Measurements from ENCODE around the gene KMT2E. TPM values are rescaled to one million over a fixed set of nuclear protein-coding genes. Genes with fewer than 3 reads are reported as not detected.
A peak's percentile ranks its signal among the peaks of the same experiment; 100 is the strongest.

The KMT2E gene
- total RNA-seq, 4 donors from 2014 or later: 93.9 to 208 (median 118) TPM

GRCh38 chr7:105017657-105018365, 3.8 kb downstream of the KMT2E start:
- TF ChIP-seq POLR2A (IDR thresholded peaks at IDR 0.05): no peak
- no peak for TF ChIP-seq EP300 (IDR thresholded peaks at IDR 0.05)
- no peak for TF ChIP-seq POLR2AphosphoS5 (IDR thresholded peaks at IDR 0.05)
- no peak for TF ChIP-seq CTCF (IDR thresholded peaks at IDR 0.05)
- no peaks in the 10 kb centered on the region for H3K36me3 ChIP-seq
- H3K27me3 ChIP-seq: no peaks in the 10 kb centered on the region
- peaks cover 64% of the 10 kb centered on the region for H3K4me1 ChIP-seq
- H3K9me3 ChIP-seq: no peaks in the 10 kb centered on the region
- no peak for DNase-seq (ENCODE audit: low spot score in 2 of 2)
- H3K27ac ChIP-seq: peak overlapping the region; percentile 28
- 7% methylated on average over 4 of the region's 4 CpGs for WGBS
- peak overlapping the region; percentile 89 for H3K4me3 ChIP-seq

GRCh38 chr7:105019269-105019668, 5.3 kb downstream of the KMT2E start:
- Histone ChIP-seq H3K4me3 (peak overlapping the region; percentile 8), H3K9me3 (no peaks in the 10 kb centered on the region), H3K36me3 (no peaks in the 10 kb centered on the region), H3K27ac (no peak overlapping the region), H3K27me3 (no peaks in the 10 kb centered on the region), H3K4me1 (peaks cover 75% of the 10 kb centered on the region)
- TF ChIP-seq POLR2AphosphoS5 (IDR thresholded peaks at IDR 0.05): no peak
- TF ChIP-seq POLR2A (IDR thresholded peaks at IDR 0.05): no peak
- no peak for TF ChIP-seq EP300 (IDR thresholded peaks at IDR 0.05)
- TF ChIP-seq CTCF (IDR thresholded peaks at IDR 0.05): no peak
- DNase-seq (ENCODE audit: low spot score in 2 of 2): no peak
- 21% methylated on average over 3 of the region's 3 CpGs for WGBS

GRCh38 chr7:105020926-105021325, 6.9 kb downstream of the KMT2E start:
- Histone ChIP-seq H3K9me3 (no peaks in the 10 kb centered on the region), H3K36me3 (no peaks in the 10 kb centered on the region), H3K27ac (no peak overlapping the region), H3K4me1 (peaks cover 92% of the 10 kb centered on the region), H3K4me3 (no peak overlapping the region), H3K27me3 (no peaks in the 10 kb centered on the region)
- no peak for DNase-seq (ENCODE audit: low spot score in 2 of 2)
- WGBS: 32% methylated on average over 3 of the region's 3 CpGs
- TF ChIP-seq POLR2A (IDR thresholded peaks at IDR 0.05) (no peak), POLR2AphosphoS5 (IDR thresholded peaks at IDR 0.05) (no peak), CTCF (IDR thresholded peaks at IDR 0.05) (no peak), EP300 (IDR thresholded peaks at IDR 0.05) (no peak)

GRCh38 chr7:105021352-105021751, 7.3 kb downstream of the KMT2E start:
- DNase-seq (ENCODE audit: low spot score in 2 of 2): no peak
- no peak for TF ChIP-seq POLR2A (IDR thresholded peaks at IDR 0.05)
- no peak overlapping the region for H3K4me3 ChIP-seq
- no peak overlapping the region for H3K27ac ChIP-seq
- no peaks in the 10 kb centered on the region for H3K36me3 ChIP-seq
- H3K9me3 ChIP-seq: no peaks in the 10 kb centered on the region
- no peaks in the 10 kb centered on the region for H3K27me3 ChIP-seq
- peaks cover 92% of the 10 kb centered on the region for H3K4me1 ChIP-seq
- 38% methylated on average over 3 of the region's 3 CpGs for WGBS

GRCh38 chr7:105021967-105022366, 8.0 kb downstream of the KMT2E start:
- Histone ChIP-seq H3K4me3 (no peak overlapping the region), H3K4me1 (peaks cover 92% of the 10 kb centered on the region), H3K36me3 (no peaks in the 10 kb centered on the region), H3K9me3 (no peaks in the 10 kb centered on the region), H3K27me3 (no peaks in the 10 kb centered on the region), H3K27ac (no peak overlapping the region)
- no peak for TF ChIP-seq POLR2AphosphoS5 (IDR thresholded peaks at IDR 0.05)
- no peak for TF ChIP-seq POLR2A (IDR thresholded peaks at IDR 0.05)
- no peak for TF ChIP-seq EP300 (IDR thresholded peaks at IDR 0.05)
- TF ChIP-seq CTCF (IDR thresholded peaks at IDR 0.05): no peak
- WGBS: 59% methylated on average over 3 of the region's 3 CpGs
- no peak for DNase-seq (ENCODE audit: low spot score in 2 of 2)
